ENCODE results near the gene MGAT3.

- TF ChIP-seq CTCF (IDR thresholded peaks at IDR 0.05; ENCODE audit: borderline replicate concordance, extremely low read depth, low read length, poor library complexity, severe bottlenecking): no peak
- no peak for TF ChIP-seq EZH2 (IDR thresholded peaks at IDR 0.05; ENCODE audit: borderline replicate concordance, low read depth, low read length, severe bottlenecking)
These were observed 19.1 kb downstream of the MGAT3 start for GRCh38 chr22:39475902-39476301.

All from DND-41 (cell line).